SK-N-MC (cell line): Measurements from ENCODE around the gene KRT2.

Experiments used
- EZH2 ChIP-seq: fragments of 200-600 bp; sonication (generic); IDR thresholded peaks from one replicate; pipeline ENCODE4 v1.6.1; 2017; ENCODE audit warnings: antibody characterized with exemption
- FOXP2 ChIP-seq: optimal IDR thresholded peaks from 2 replicates; pipeline ENCODE3; 2011; ENCODE audit warnings: mild to moderate bottlenecking, moderate library complexity; ENCODE audit not compliant: insufficient read depth; ENCODE audit errors: extremely low read length, control extremely low read depth
- POLR2AphosphoS5 ChIP-seq: IDR thresholded peaks from 2 replicates; pipeline ENCODE4 v1.6.1; 2012; ENCODE audit warnings: mild to moderate bottlenecking, low read depth, low read length, borderline replicate concordance

DNA sequence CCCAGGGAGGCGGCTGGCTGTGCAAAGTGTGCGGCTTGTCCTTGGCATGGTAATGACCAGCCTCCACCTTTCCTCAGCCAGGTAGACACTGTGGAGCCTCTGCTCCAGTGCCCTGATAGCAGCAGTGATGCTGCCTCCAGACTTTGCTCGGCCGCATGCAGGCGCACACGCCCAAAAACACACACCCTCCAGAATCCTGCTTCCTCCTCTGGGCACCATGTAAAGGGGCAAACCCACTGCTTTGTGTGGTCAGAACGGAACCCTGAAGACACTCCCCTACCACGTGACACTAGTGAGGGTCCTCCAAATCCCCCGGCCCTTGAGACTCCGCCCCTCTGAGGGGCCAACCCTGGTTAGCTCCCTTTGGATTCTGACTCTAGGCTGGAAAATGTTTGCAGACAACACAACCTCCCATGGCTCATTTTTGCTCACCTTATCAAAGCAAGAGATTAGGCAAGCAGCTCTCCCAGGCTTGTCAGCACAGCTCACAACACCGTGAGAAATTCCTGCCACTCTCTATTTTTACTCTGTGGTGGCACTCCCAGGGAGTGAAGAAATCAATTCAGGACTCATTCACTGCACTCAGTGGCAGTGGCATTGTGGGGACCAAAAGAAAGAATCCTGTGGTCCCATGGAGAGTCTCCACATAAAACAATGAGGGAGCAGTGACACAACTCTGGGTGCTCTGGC lies 46.8 kb upstream of the KRT2 start:
- TF ChIP-seq POLR2AphosphoS5 (no peak), EZH2 (no peak), FOXP2 (no peak)
